ENCODE data around the gene CTTNBP2. TPM values are rescaled to one million over a fixed set of nuclear protein-coding genes. Genes with fewer than 3 reads are reported as not detected.

The CTTNBP2 gene
- total and polyA plus RNA-seq, 10 of the 15 experiments (the other 5 are each of a cell fraction or from before 2014, with no cell fraction given), result 0.04 to 0.43 TPM; not detected in 8

GRCh38 chr7:117675497-117676435, 197.5 kb downstream of the CTTNBP2 start:
- no TSS peak for BruUV-seq (replicated peaks)
- Histone ChIP-seq H3K79me2 (ENCODE audit: control insufficient read depth, insufficient read depth, low read length) (no peaks in the 10 kb centered on the region), H4K20me1 (ENCODE audit: control insufficient read depth, insufficient read depth) (no peaks in the 10 kb centered on the region), H3K27me3 (replicated peaks in 1 of 2; ENCODE audit: control insufficient read depth in 2 of 2, insufficient read depth in 2 of 2, low read length in 1 of 2) (no peaks in the 10 kb centered on the region; a peak in 2 of 4 replicates), H3K9ac (ENCODE audit: control insufficient read depth, insufficient read depth, low read length) (no peak overlapping the region), H3K4me2 (ENCODE audit: control insufficient read depth, insufficient read depth) (no peak overlapping the region), H3K4me3 (no peak overlapping the region), H3K36me3 (ENCODE audit: control insufficient read depth in 2 of 2, insufficient read depth in 2 of 2, low read length in 1 of 2) (no peaks in the 10 kb centered on the region; a peak in 1 of 4 replicates), H3K4me1 (ENCODE audit: control insufficient read depth, insufficient read depth, low read length) (no peaks in the 10 kb centered on the region), H2AFZ (ENCODE audit: control insufficient read depth, low read depth, low read length) (no peak overlapping the region), H3K9me3 (replicated peaks; ENCODE audit: control insufficient read depth, insufficient read depth, low read length) (no peaks in the 10 kb centered on the region), H3K27ac (ENCODE audit: control insufficient read depth, insufficient read depth) (no peak overlapping the region)
- intact Hi-C loops (cut with micrococcal nuclease; ENCODE audit: unreplicated experiment) (loop anchor here (5.0 kb wide), 1 partner anchor 477 kb away; no protein-coding TSS in a partner anchor), in situ Hi-C loops (cut with MboI) (no loop called here)
- DNase-seq (ENCODE audit: low read depth, low spot score) (no peak), FAIRE-seq (no peak), ATAC-seq (no peak)
- ChIA-PET SMC1A (ENCODE audit: uncharacterized antibody, unreplicated experiment) (interaction anchor here (0.7 to 3.4 kb wide), 19 partner anchors 8 to 427 kb away, joined by 3 to 38 read pairs (median 4); no protein-coding TSS in a partner anchor), POLR2A (interaction anchor here (0.7 to 0.9 kb wide), 2 partner anchors 194 to 275 kb away, joined by 3 read pairs; no protein-coding TSS in a partner anchor), CTCF (interaction anchor here (0.5 to 7.5 kb wide), 16 partner anchors 8 to 478 kb away, joined by 3 to 88 read pairs (median 3); no protein-coding TSS in a partner anchor), RAD21 (ENCODE audit: unreplicated experiment) (interaction anchor here (0.6 to 4.0 kb wide), 7 partner anchors 40 to 275 kb away, joined by 3 to 22 read pairs (median 4); no protein-coding TSS in a partner anchor)
- no peak for TF ChIP-seq BHLHE40 (IDR thresholded peaks at IDR 0.05; ENCODE audit: borderline replicate concordance in 1 of 2, low read depth in 2 of 2, low read length in 1 of 2)
- no peak for TF ChIP-seq TAF1 (IDR thresholded peaks at IDR 0.05; ENCODE audit: borderline replicate concordance, low read depth, low read length)
- 7% methylated on average over 3 of the region's 3 CpGs for WGBS (ENCODE audit: insufficient coverage, insufficient replicate concordance, low lambda C conversion rate, missing lambda C conversion rate)

- Histone ChIP-seq H3K4me3 (no peak overlapping the region), H3K4me2 (ENCODE audit: control insufficient read depth, insufficient read depth) (no peak overlapping the region), H3K79me2 (ENCODE audit: control insufficient read depth, insufficient read depth, low read length) (no peaks in the 10 kb centered on the region), H2AFZ (ENCODE audit: control insufficient read depth, low read depth, low read length) (no peak overlapping the region), H3K27me3 (replicated peaks in 1 of 2; ENCODE audit: control insufficient read depth in 2 of 2, insufficient read depth in 2 of 2, low read length in 1 of 2) (no peaks in the 10 kb centered on the region; a peak in 1 of 4 replicates), H3K36me3 (ENCODE audit: control insufficient read depth in 2 of 2, insufficient read depth in 2 of 2, low read length in 1 of 2) (no peaks in the 10 kb centered on the region; a peak in 1 of 4 replicates), H4K20me1 (ENCODE audit: control insufficient read depth, insufficient read depth) (no peaks in the 10 kb centered on the region), H3K9me3 (replicated peaks; ENCODE audit: control insufficient read depth, insufficient read depth, low read length) (no peaks in the 10 kb centered on the region), H3K9ac (ENCODE audit: control insufficient read depth, insufficient read depth, low read length) (no peak overlapping the region), H3K27ac (ENCODE audit: control insufficient read depth, insufficient read depth) (no peak overlapping the region), H3K4me1 (ENCODE audit: control insufficient read depth, insufficient read depth, low read length) (no peaks in the 10 kb centered on the region)
- no peak for ATAC-seq
- FAIRE-seq, result no peak
- RAD21 ChIA-PET (ENCODE audit: unreplicated experiment), result interaction anchor here (0.8 to 4.0 kb wide), 7 partner anchors 41 to 274 kb away, joined by 3 to 22 read pairs (median 4); no protein-coding TSS in a partner anchor
- CTCF ChIA-PET, result interaction anchor here (0.8 to 7.5 kb wide), 10 partner anchors 13 to 523 kb away, joined by 3 to 88 read pairs (median 3); no protein-coding TSS in a partner anchor
- intact Hi-C loops (cut with micrococcal nuclease; ENCODE audit: unreplicated experiment) (loop anchor here (1.0 to 5.0 kb wide), 3 partner anchors 216 to 478 kb away; no protein-coding TSS in a partner anchor), in situ Hi-C loops (cut with MboI) (no loop called here)
- POLR2A ChIA-PET, result interaction anchor here (0.6 to 1.0 kb wide), 3 partner anchors 10 to 274 kb away, joined by 3 read pairs; no protein-coding TSS in a partner anchor
- SMC1A ChIA-PET (ENCODE audit: uncharacterized antibody, unreplicated experiment), result interaction anchor here (0.6 to 3.4 kb wide), 15 partner anchors 9 to 428 kb away, joined by 3 to 38 read pairs (median 4); no protein-coding TSS in a partner anchor
- DNase-seq (ENCODE audit: low read depth, low spot score), result no peak
- BruUV-seq (replicated peaks), result no TSS peak
- 0% methylated on average over 3 of the region's 3 CpGs for WGBS (ENCODE audit: insufficient coverage, insufficient replicate concordance, low lambda C conversion rate, missing lambda C conversion rate)
- TF ChIP-seq RBBP5 (conservative IDR thresholded peaks at IDR 0.05), result no peak
- no peak for TF ChIP-seq CBX3 (IDR thresholded peaks at IDR 0.05; ENCODE audit: borderline replicate concordance, low read depth)
- TF ChIP-seq, protein P1, sequence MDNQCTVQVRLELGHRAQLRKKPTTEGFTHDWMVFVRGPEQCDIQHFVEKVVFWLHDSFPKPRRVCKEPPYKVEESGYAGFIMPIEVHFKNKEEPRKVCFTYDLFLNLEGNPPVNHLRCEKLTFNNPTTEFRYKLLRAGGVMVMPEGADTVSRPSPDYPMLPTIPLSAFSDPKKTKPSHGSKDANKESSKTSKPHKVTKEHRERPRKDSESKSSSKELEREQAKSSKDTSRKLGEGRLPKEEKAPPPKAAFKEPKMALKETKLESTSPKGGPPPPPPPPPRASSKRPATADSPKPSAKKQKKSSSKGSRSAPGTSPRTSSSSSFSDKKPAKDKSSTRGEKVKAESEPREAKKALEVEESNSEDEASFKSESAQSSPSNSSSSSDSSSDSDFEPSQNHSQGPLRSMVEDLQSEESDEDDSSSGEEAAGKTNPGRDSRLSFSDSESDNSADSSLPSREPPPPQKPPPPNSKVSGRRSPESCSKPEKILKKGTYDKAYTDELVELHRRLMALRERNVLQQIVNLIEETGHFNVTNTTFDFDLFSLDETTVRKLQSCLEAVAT (IDR thresholded peaks at IDR 0.05), result no peak
- TF ChIP-seq, protein P2, sequence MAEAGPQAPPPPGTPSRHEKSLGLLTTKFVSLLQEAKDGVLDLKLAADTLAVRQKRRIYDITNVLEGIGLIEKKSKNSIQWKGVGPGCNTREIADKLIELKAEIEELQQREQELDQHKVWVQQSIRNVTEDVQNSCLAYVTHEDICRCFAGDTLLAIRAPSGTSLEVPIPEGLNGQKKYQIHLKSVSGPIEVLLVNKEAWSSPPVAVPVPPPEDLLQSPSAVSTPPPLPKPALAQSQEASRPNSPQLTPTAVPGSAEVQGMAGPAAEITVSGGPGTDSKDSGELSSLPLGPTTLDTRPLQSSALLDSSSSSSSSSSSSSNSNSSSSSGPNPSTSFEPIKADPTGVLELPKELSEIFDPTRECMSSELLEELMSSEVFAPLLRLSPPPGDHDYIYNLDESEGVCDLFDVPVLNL (IDR thresholded peaks at IDR 0.05; ENCODE audit: low read depth, low read length), result no peak
- no peak for TF ChIP-seq ASH2L (IDR thresholded peaks at IDR 0.05; ENCODE audit: borderline replicate concordance, low read depth)
- no peak for TF ChIP-seq RELA (IDR thresholded peaks at IDR 0.05; ENCODE audit: borderline replicate concordance, partially characterized antibody)
- TF ChIP-seq BMI1 (IDR thresholded peaks at IDR 0.05; ENCODE audit: borderline replicate concordance), result no peak
Measured at GRCh38 chr7:117674617-117675016, 198.6 kb downstream of the CTTNBP2 start.
